SK-MEL-5 (cell line): ENCODE results near the gene POLDIP3. TPM values are rescaled to one million over a fixed set of nuclear protein-coding genes. Genes with fewer than 3 reads are reported as not detected.
"Not testable (repeated sequence)": the region's sequence is repeated elsewhere in the genome, so short reads cannot be mapped to it uniquely, and the experiment has no call there.

ENCODE experiments used
- DNase-seq: peaks from one replicate; pipeline ENCODE4 v3.0.0-alpha.2; 2016; ENCODE audit warnings: low read depth, low spot score
- in situ Hi-C: cut with HindIII; loops from 2 replicates; pipeline ENCODE4 v1.10.0; 2016; ENCODE audit warnings: low sequenced_read_pairs, high pct_unique_total_duplicates, low pct_unique_long_range_greater_than_20kb
- small RNA-seq, 2 experiments: library from RNA; depleted of rRNA; stranded (forward); fragments of <200 nt; gene quantifications; one replicate each; pipeline ENCODE3, GENCODE V24; 2014
- total RNA-seq: library from RNA; depleted of rRNA; stranded (reverse); fragments of >200 nt; shearing (Covaris generic); gene quantifications from 2 replicates; pipeline ENCODE4 v1.2.3, GENCODE V29; 2014; rRNA removed

Gene POLDIP3
- total RNA-seq, 1 experiment from 2014 or later = 31.2 TPM

GRCh38 chr22:42549331-42550060 lies 65.2 kb downstream of the POLDIP3 start:
- in situ Hi-C loops = no loop called here
- no peak for DNase-seq

DNA sequence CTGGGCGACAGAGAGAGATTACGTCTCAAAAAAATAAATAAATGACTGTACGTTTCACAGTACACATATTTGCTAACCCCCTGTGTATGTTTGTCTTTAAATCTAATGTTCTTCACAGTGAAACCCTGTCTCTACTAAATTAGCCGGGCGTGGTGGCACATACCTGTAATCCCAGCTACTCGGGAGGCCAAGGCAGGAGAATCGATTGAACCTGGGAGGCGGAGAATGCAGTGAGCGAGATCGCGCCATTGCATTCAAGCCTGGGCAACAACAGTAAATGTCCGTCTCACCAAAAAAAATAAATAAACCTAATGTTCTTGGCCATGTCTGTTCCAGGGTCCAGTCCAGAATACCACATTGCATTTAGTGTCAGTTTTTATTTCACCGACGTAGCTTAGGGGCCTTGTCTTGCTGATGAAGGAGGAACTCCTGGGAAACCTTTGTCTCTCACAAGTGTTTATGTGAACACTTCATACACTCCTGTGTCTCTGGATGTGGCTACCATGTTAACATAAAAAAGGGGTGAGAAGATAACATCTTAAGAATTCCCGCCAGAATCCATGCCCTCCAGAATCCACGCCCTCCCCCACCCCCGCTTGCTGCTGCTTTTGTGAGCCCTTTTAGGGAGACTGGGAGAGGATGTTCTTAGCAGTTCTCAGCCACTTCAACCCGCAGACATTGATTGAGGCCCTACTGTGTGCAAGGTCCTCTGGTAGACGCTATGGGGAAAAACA lies 65.9 kb downstream of the POLDIP3 start:
- no peak for DNase-seq
- in situ Hi-C loops = no loop called here

- in situ Hi-C loops, DNase-seq: not testable (repeated sequence)
Measured at GRCh38 chr22:42548126-42548525, 66.6 kb downstream of the POLDIP3 start.

GRCh38 chr22:42547562-42547961 lies 67.1 kb downstream of the POLDIP3 start:
- in situ Hi-C loops = no loop called here
- no peak for DNase-seq

GRCh38 chr22:42544686-42545085 lies 70.0 kb downstream of the POLDIP3 start:
- in situ Hi-C loops = no loop called here
- DNase-seq = no peak

- DNase-seq, in situ Hi-C loops: not testable (repeated sequence)
Measured at GRCh38 chr22:42539236-42539771, 75.4 kb downstream of the POLDIP3 start.

DNA sequence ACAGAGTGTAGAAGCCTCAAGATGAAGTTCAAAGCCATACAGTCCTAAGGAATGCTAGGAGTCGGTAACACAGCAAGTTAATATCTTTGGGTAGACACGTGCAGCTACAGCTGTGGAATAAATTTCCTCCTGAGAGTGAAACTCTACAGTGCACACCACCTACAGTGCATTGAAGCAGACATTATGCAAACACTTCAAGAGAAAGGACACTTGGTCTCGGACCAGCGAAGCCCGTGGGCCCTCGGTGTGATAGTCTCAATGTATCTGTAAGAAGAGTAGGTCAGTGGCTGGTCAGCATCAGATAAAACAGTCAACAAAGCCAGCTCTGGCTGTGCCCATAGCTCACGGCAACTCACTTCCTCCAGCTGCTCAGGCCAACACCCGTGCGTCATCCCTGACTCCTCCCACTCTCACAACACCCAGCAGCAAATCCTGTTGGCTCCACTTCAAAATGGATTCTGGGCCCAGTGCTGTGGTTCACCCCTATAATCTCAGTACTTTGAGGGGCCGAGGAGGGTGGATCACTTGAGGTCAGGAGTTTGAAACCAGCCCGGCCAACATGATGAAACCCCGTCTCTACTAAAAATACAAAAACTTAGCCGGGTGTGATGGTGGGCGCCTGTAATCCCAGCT lies 77.4 kb downstream of the POLDIP3 start:
- in situ Hi-C loops, DNase-seq: not testable (repeated sequence)

DNA sequence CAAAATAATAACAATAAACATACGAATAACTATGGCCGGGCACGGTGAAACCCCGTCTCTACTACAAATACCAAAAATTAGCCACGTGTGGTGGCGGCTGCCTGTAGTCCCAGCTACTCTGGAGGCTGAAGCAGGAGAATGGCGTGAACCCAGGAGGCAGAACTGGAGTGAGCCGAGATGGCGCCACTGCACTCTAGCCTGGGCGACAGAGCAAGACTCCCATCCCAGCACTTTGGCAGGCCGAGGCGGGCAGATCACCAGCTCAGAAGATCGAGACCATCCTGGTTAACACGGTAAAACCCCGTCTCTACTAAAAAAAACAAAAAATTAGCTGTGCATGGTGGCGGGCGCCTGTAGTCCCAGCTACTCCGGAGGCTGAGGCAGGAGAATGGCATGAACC lies 78.0 kb downstream of the POLDIP3 start:
- in situ Hi-C loops, DNase-seq: not testable (repeated sequence)

DNA sequence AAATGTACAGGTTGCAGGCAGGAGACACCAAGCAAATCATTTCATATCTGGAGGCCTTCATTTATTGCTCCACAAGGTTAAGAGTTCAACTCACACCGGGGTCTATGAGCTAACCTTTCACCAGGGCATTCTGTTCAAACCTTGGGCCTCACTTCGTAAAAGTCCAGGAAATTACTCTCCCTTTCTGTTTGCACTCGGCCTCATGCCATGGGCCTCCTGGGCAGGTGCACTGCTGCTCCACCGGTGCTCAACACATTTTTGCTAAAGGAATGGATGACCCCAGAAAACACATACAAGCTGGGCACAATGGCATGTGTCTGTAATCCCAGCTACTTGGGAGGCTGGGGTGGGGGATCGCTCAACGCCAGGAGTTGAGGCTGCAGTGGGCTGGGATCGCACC lies 78.5 kb downstream of the POLDIP3 start:
- in situ Hi-C loops = no loop called here
- DNase-seq = no peak

GRCh38 chr22:42535082-42535731 lies 79.5 kb downstream of the POLDIP3 start:
- DNase-seq, in situ Hi-C loops: not testable (repeated sequence)

Small RNA genes lying within 50 kb of the gene (small RNA-seq; reads per million reads assigned to genes)
- 0.02 to 1.8 reads per million in 2 experiments for gene RN7SKP80
- gene RNU6-513P = 0 reads per million in 2 experiments

Other genes starting within 250 kb of the POLDIP3 start
- not detected in 2 replicates for gene NFAM1, start 182.5 kb downstream of the POLDIP3 start, total RNA-seq
- gene RRP7A, start 95.1 kb downstream of the POLDIP3 start, total RNA-seq = 73.7 and 85.2 TPM in 2 replicates
- gene SERHL2, start 60.9 kb downstream of the POLDIP3 start, total RNA-seq = 0.66 and 1.6 TPM in 2 replicates
- gene ATP5MGL, start 25.7 kb upstream of the POLDIP3 start, total RNA-seq = 0.56 TPM in 1 of 2 replicates, not detected in the other
- gene CYB5R3, start 34.5 kb upstream of the POLDIP3 start, total RNA-seq = 77.0 and 84.2 TPM in 2 replicates
- gene A4GALT, start 106.0 kb upstream of the POLDIP3 start, total RNA-seq = 0.16 TPM in 1 of 2 replicates, not detected in the other
- gene ARFGAP3, start 242.4 kb upstream of the POLDIP3 start, total RNA-seq = 40.1 and 45.1 TPM in 2 replicates